SJCRH30 (cell line): Measurements from ENCODE around the gene FNDC11. TPM values are rescaled to one million over a fixed set of nuclear protein-coding genes. Genes with fewer than 3 reads are reported as not detected.

ENCODE experiments used
- DNase-seq, 2 experiments: peaks; one replicate each; pipeline ENCODE4 v3.0.0-alpha.2; 2015 to 2020
- H3K27ac ChIP-seq: fragments of 250-450 bp; sonication (Bioruptor Pico); 2 replicates; pipeline ENCODE4 v1.5.1; 2020; ENCODE audit warnings: mild to moderate bottlenecking, moderate library complexity
- H3K27me3 ChIP-seq: fragments of 250-450 bp; sonication (Bioruptor Pico); 2 replicates; pipeline ENCODE4 v1.5.1; 2020; ENCODE audit warnings: mild to moderate bottlenecking, moderate library complexity
- H3K36me3 ChIP-seq: fragments of 250-450 bp; sonication (Bioruptor Pico); 2 replicates; pipeline ENCODE4 v1.5.1; 2020; ENCODE audit warnings: mild to moderate bottlenecking, moderate library complexity
- H3K4me1 ChIP-seq: fragments of 250-450 bp; sonication (Bioruptor Pico); 2 replicates; pipeline ENCODE4 v1.5.1; 2020; ENCODE audit warnings: mild to moderate bottlenecking, moderate library complexity
- H3K4me3 ChIP-seq: fragments of 250-450 bp; sonication (Bioruptor Pico); 2 replicates; pipeline ENCODE4 v1.5.1; 2020; ENCODE audit warnings: mild to moderate bottlenecking, moderate library complexity
- H3K9me3 ChIP-seq: fragments of 250-450 bp; sonication (Bioruptor Pico); replicated peaks from 2 replicates; pipeline ENCODE4 v1.5.1; 2020; ENCODE audit warnings: mild to moderate bottlenecking, moderate library complexity
- total RNA-seq: library from RNA; depleted of rRNA; stranded (reverse); fragments of >200 nt; shearing (Covaris generic); gene quantifications from 2 replicates; pipeline ENCODE4 v1.2.3, GENCODE V29; 2014

The FNDC11 gene
- total RNA-seq, 1 experiment from 2014 or later: 0.02 TPM

GRCh38 chr20:63540417-63541186 lies 13.4 kb upstream of the FNDC11 start:
- Histone ChIP-seq H3K9me3 (no peaks in the 10 kb centered on the region), H3K27me3 (peaks cover 31% of the 10 kb centered on the region), H3K27ac (no peak overlapping the region), H3K4me3 (no peak overlapping the region), H3K4me1 (peaks cover 14% of the 10 kb centered on the region), H3K36me3 (no peaks in the 10 kb centered on the region)
- no peak for DNase-seq

- H3K4me1 ChIP-seq: peaks cover 12% of the 10 kb centered on the region
- no peak overlapping the region for H3K27ac ChIP-seq
- no peaks in the 10 kb centered on the region for H3K36me3 ChIP-seq
- DNase-seq: no peak
- H3K9me3 ChIP-seq: no peaks in the 10 kb centered on the region
- H3K4me3 ChIP-seq: no peak overlapping the region
- H3K27me3 ChIP-seq: peaks cover 37% of the 10 kb centered on the region
These were observed 12.6 kb upstream of the FNDC11 start for GRCh38 chr20:63541371-63541770.

- H3K36me3 ChIP-seq: no peaks in the 10 kb centered on the region
- DNase-seq: no peak
- H3K27me3 ChIP-seq: peaks cover 42% of the 10 kb centered on the region
- no peak overlapping the region for H3K4me3 ChIP-seq
- H3K4me1 ChIP-seq: peaks cover 5% of the 10 kb centered on the region
- H3K27ac ChIP-seq: no peak overlapping the region
- no peaks in the 10 kb centered on the region for H3K9me3 ChIP-seq
These were observed 11.9 kb upstream of the FNDC11 start for GRCh38 chr20:63542031-63542559.

- no peak for DNase-seq
- H3K36me3 ChIP-seq: no peaks in the 10 kb centered on the region
- H3K4me3 ChIP-seq: no peak overlapping the region
- no peaks in the 10 kb centered on the region for H3K4me1 ChIP-seq
- no peaks in the 10 kb centered on the region for H3K9me3 ChIP-seq
- peaks cover 46% of the 10 kb centered on the region for H3K27me3 ChIP-seq
- no peak overlapping the region for H3K27ac ChIP-seq
These were observed 11.3 kb upstream of the FNDC11 start for GRCh38 chr20:63542696-63543095.

GRCh38 chr20:63543131-63543530 lies 10.8 kb upstream of the FNDC11 start:
- peaks cover 50% of the 10 kb centered on the region for H3K27me3 ChIP-seq
- H3K9me3 ChIP-seq: no peaks in the 10 kb centered on the region
- H3K27ac ChIP-seq: no peak overlapping the region
- DNase-seq: no peak
- H3K4me1 ChIP-seq: no peaks in the 10 kb centered on the region
- H3K36me3 ChIP-seq: no peaks in the 10 kb centered on the region
- no peak overlapping the region for H3K4me3 ChIP-seq

- H3K27me3 ChIP-seq: peaks cover 56% of the 10 kb centered on the region
- H3K4me1 ChIP-seq: no peaks in the 10 kb centered on the region
- no peaks in the 10 kb centered on the region for H3K36me3 ChIP-seq
- H3K9me3 ChIP-seq: no peaks in the 10 kb centered on the region
- H3K4me3 ChIP-seq: no peak overlapping the region
- no peak for DNase-seq
- H3K27ac ChIP-seq: no peak overlapping the region
These were observed 10.2 kb upstream of the FNDC11 start for GRCh38 chr20:63543733-63544132.

GRCh38 chr20:63544241-63544957 lies 9.6 kb upstream of the FNDC11 start:
- Histone ChIP-seq H3K9me3 (no peaks in the 10 kb centered on the region), H3K4me1 (no peaks in the 10 kb centered on the region), H3K4me3 (no peak overlapping the region), H3K36me3 (no peaks in the 10 kb centered on the region), H3K27me3 (peaks cover 57% of the 10 kb centered on the region), H3K27ac (no peak overlapping the region)
- no peak for DNase-seq

- Histone ChIP-seq H3K9me3 (no peaks in the 10 kb centered on the region), H3K27me3 (peaks cover 63% of the 10 kb centered on the region), H3K4me3 (no peak overlapping the region), H3K36me3 (no peaks in the 10 kb centered on the region), H3K27ac (no peak overlapping the region), H3K4me1 (no peaks in the 10 kb centered on the region)
- no peak for DNase-seq
These were observed 8.9 kb upstream of the FNDC11 start for GRCh38 chr20:63544958-63545516.

GRCh38 chr20:63545814-63546213 lies 8.1 kb upstream of the FNDC11 start:
- H3K27me3 ChIP-seq: peaks cover 68% of the 10 kb centered on the region
- H3K36me3 ChIP-seq: no peaks in the 10 kb centered on the region
- H3K27ac ChIP-seq: no peak overlapping the region
- no peak for DNase-seq
- H3K9me3 ChIP-seq: no peaks in the 10 kb centered on the region
- no peak overlapping the region for H3K4me3 ChIP-seq
- H3K4me1 ChIP-seq: no peaks in the 10 kb centered on the region

- H3K27me3 ChIP-seq: peaks cover 70% of the 10 kb centered on the region
- no peak for DNase-seq
- H3K36me3 ChIP-seq: no peaks in the 10 kb centered on the region
- no peaks in the 10 kb centered on the region for H3K9me3 ChIP-seq
- no peak overlapping the region for H3K4me3 ChIP-seq
- no peaks in the 10 kb centered on the region for H3K4me1 ChIP-seq
- no peak overlapping the region for H3K27ac ChIP-seq
These were observed 7.6 kb upstream of the FNDC11 start for GRCh38 chr20:63546256-63546955.

GRCh38 chr20:63546956-63547724 lies 6.8 kb upstream of the FNDC11 start:
- Histone ChIP-seq H3K4me3 (no peak overlapping the region), H3K27ac (no peak overlapping the region), H3K9me3 (no peaks in the 10 kb centered on the region), H3K4me1 (no peaks in the 10 kb centered on the region), H3K36me3 (no peaks in the 10 kb centered on the region), H3K27me3 (peaks cover 70% of the 10 kb centered on the region)
- DNase-seq: no peak

GRCh38 chr20:63547725-63548480 lies 6.1 kb upstream of the FNDC11 start, which contains the start of gene SRMS:
Gene SRMS, minus strand, starts transcription at chr20:63547749. Its CDS starts 286 bp downstream, at chr20:63547463.
- Histone ChIP-seq H3K27me3 (peaks cover 70% of the 10 kb centered on the region), H3K4me3 (no peak within 1 kb of the TSS), H3K9me3 (no peaks in the 10 kb centered on the region), H3K36me3 (no peaks in the 10 kb centered on the region), H3K4me1 (peaks cover 6% of the 10 kb centered on the region; the same call in 1 of the 2 replicates), H3K27ac (no peak within 1 kb of the TSS)
- no peak for DNase-seq

GRCh38 chr20:63548542-63548941 lies 5.4 kb upstream of the FNDC11 start:
- no peaks in the 10 kb centered on the region for H3K9me3 ChIP-seq
- no peak overlapping the region for H3K4me3 ChIP-seq
- H3K27ac ChIP-seq: no peak overlapping the region
- peaks cover 64% of the 10 kb centered on the region for H3K27me3 ChIP-seq
- peaks cover 8% of the 10 kb centered on the region; the same call in 1 of the 2 replicates for H3K4me1 ChIP-seq
- no peak for DNase-seq
- no peaks in the 10 kb centered on the region for H3K36me3 ChIP-seq
